GM12878 (cell line): ENCODE measurements around the gene DRD1. TPM values are rescaled to one million over a fixed set of nuclear protein-coding genes. Genes with fewer than 3 reads are reported as not detected.
"Not testable (repeated sequence)": the region's sequence is repeated elsewhere in the genome, so short reads cannot be mapped to it uniquely, and the experiment has no call there.

Experiments
- ATAC-seq: fragments of 200-7000 bp; cut with Tn5 transposase; 3 replicates; pipeline ENCODE4 v1.9.1; 2020; ENCODE audit warnings: mild to moderate bottlenecking, moderate library complexity
- BruUV-seq: library from RNA; stranded (reverse); fragments of 400-500 nt; replicated peaks from 2 replicates; lab custom pipeline; 2021; lab: Mats Ljungman, UMichigan
- CTCF ChIA-PET: fragments of 300-600 bp; sonication (Branson Sonifier 250); formaldehyde crosslinking; extraction: SDS; loops from one replicate; lab custom pipeline; 2021; ENCODE audit warnings: inconsistent platforms; lab: Yijun Ruan, JAX
- POLR2A ChIA-PET: fragments of 350-600 bp; formaldehyde crosslinking; extraction: SDS; loops from one replicate; lab custom pipeline; 2021; ENCODE audit warnings: inconsistent platforms; lab: Charles Lee
- RAD21 ChIA-PET: fragments of 300-600 bp; sonication (Branson Sonifier 250); formaldehyde crosslinking; loops from one replicate; lab custom pipeline; 2023; ENCODE audit warnings: antibody characterized with exemption; ENCODE audit not compliant: unreplicated experiment; lab: Charles Lee
- SMC1A ChIA-PET: fragments of 300-600 bp; sonication (Branson Sonifier 250); formaldehyde crosslinking; loops from one replicate; lab custom pipeline; 2023; ENCODE audit not compliant: unreplicated experiment, uncharacterized antibody; lab: Charles Lee
- DNase-seq: peaks from one replicate; pipeline ENCODE4 v3.0.0-alpha.2; 2011; ENCODE audit warnings: low read depth, low spot score
- FAIRE-seq: peaks from 3 replicates; lab custom pipeline; 2011; peaks lifted over from hg19 to GRCh38; lab: Jason Lieb, UNC
- H2AFZ ChIP-seq: 2 replicates; pipeline ENCODE4 v1.6.0; 2011; ENCODE audit warnings: low read depth, low read length, control low read depth; ENCODE audit not compliant: control insufficient read depth
- H3K27ac ChIP-seq: 2 replicates; pipeline ENCODE4 v1.5.1; 2011; ENCODE audit warnings: control low read depth; ENCODE audit not compliant: control insufficient read depth, insufficient read depth
- H3K27me3 ChIP-seq, 2 experiments: replicated peaks in 1 of 2; 2 replicates each; pipeline versions ENCODE4 v1.6.0 to v1.6.1; 2011; ENCODE audit warnings: low read length in 1 of 2; ENCODE audit not compliant: control insufficient read depth in 2 of 2, insufficient read depth in 2 of 2
- H3K36me3 ChIP-seq, 2 experiments: 2 replicates each; pipeline ENCODE4 v1.5.1; 2011; ENCODE audit warnings: low read length in 1 of 2; ENCODE audit not compliant: control insufficient read depth in 2 of 2, insufficient read depth in 2 of 2
- H3K4me1 ChIP-seq: 2 replicates; pipeline ENCODE4 v1.6.1; 2011; ENCODE audit warnings: mild to moderate bottlenecking, low read length, moderate library complexity, mixed read lengths; ENCODE audit not compliant: control insufficient read depth, insufficient read depth
- H3K4me2 ChIP-seq: 2 replicates; pipeline ENCODE4 v1.6.0; 2011; ENCODE audit warnings: control low read depth; ENCODE audit not compliant: control insufficient read depth, insufficient read depth
- H3K4me3 ChIP-seq: fragments of 200-600 bp; sonication (generic); 2 replicates; pipeline ENCODE4 v1.5.1; 2016
- H3K79me2 ChIP-seq: 2 replicates; pipeline ENCODE4 v1.6.0; 2011; ENCODE audit warnings: low read length; ENCODE audit not compliant: control insufficient read depth, insufficient read depth
- H3K9ac ChIP-seq: 2 replicates; pipeline ENCODE4 v1.8.0; 2011; ENCODE audit warnings: low read length, control low read depth, mixed read lengths; ENCODE audit not compliant: control insufficient read depth, insufficient read depth
- H3K9me3 ChIP-seq: replicated peaks from 3 replicates; pipeline ENCODE4 v1.5.1; 2011; ENCODE audit warnings: mild to moderate bottlenecking, low read length; ENCODE audit not compliant: control insufficient read depth, insufficient read depth
- H4K20me1 ChIP-seq: 2 replicates; pipeline ENCODE4 v1.6.0; 2011; ENCODE audit not compliant: control insufficient read depth, insufficient read depth
- BACH1 ChIP-seq: fragments of 450-650 bp; IDR thresholded peaks from 2 replicates; pipeline ENCODE4 v1.6.1; 2017; ENCODE audit warnings: mild to moderate bottlenecking, borderline replicate concordance
- ELK1 ChIP-seq: IDR thresholded peaks from 2 replicates; pipeline ENCODE4 v1.6.1; 2012; ENCODE audit warnings: low read depth, low read length, improper control_type of control experiment
- EZH2 ChIP-seq: IDR thresholded peaks from 2 replicates; pipeline ENCODE4 v1.6.1; 2012; ENCODE audit warnings: low read depth, mild to moderate bottlenecking, control low read depth, inconsistent platforms, low read length, borderline replicate concordance; ENCODE audit not compliant: control insufficient read depth
- HCFC1 ChIP-seq: fragments of 150-350 bp; IDR thresholded peaks from 2 replicates; pipeline ENCODE4 v1.6.1; 2014; ENCODE audit warnings: low read length
- YY1 ChIP-seq: IDR thresholded peaks from 2 replicates; pipeline ENCODE4 v1.6.1; 2011; ENCODE audit warnings: low read depth, mild to moderate bottlenecking, low read length
- WGBS: methylation state at CpG from one replicate; pipeline ENCODE4 v1.1.6; 2016; ENCODE audit warnings: low lambda C conversion rate; ENCODE audit not compliant: insufficient replicate concordance, insufficient coverage; ENCODE audit errors: missing lambda C conversion rate; 5-methylcytosine and 5-hydroxymethylcytosine counted together
- in situ Hi-C: fragments of 300-500 bp; cut with MboI; formaldehyde crosslinking; loops from 9 replicates; pipeline ENCODE4 v1.14.3; 2018; ENCODE audit warnings: mixed read lengths
- intact Hi-C: fragments of 100-400 bp; cut with micrococcal nuclease; formaldehyde crosslinking; loops from one replicate; pipeline ENCODE4 v1.14.2; 2022; ENCODE audit not compliant: unreplicated experiment
- polyA plus RNA-seq, 11 experiments: library from polyadenylated mRNA; depleted of rRNA in 4 of 11; unstranded in 6 of 11; stranded (reverse) in 5 of 11; fragments of >200 nt; fragmentation: Nextera tagmentation in 4 of 11; fragmentation: Illumina TruSeq in 1 of 11; extraction: Ambion mirVana in 4 of 11; extraction: Trizol in 1 of 11; gene quantifications; 1 replicate in 1 of 11; 2 replicates in 10 of 11; pipeline versions ENCODE4 v1.2.1 to v1.2.3, GENCODE V29; 2011 to 2016; ENCODE audit warnings: inconsistent platforms in 2 of 11, missing spikeins in 2 of 11, low read depth in 1 of 11
- total RNA-seq, 4 experiments: library from RNA; depleted of rRNA in 3 of 4; stranded (reverse); fragments of >200 nt in 3 of 4; fragmentation: Illumina TruSeq in 1 of 4; extraction: Trizol in 1 of 4; gene quantifications; 2 replicates each; pipeline versions ENCODE4 v1.2.1 to v1.2.3, GENCODE V29; 2013 to 2021
- TF ChIP-seq, protein P1 (sequence below): IDR thresholded peaks from 2 replicates; pipeline ENCODE4 v1.6.1; 2012; ENCODE audit warnings: low read depth, low read length, improper control_type of control experiment

Gene DRD1
- total and polyA plus RNA-seq, 10 of the 15 experiments (the other 5 are each of a cell fraction or from before 2014, with no cell fraction given) = not detected

DNA sequence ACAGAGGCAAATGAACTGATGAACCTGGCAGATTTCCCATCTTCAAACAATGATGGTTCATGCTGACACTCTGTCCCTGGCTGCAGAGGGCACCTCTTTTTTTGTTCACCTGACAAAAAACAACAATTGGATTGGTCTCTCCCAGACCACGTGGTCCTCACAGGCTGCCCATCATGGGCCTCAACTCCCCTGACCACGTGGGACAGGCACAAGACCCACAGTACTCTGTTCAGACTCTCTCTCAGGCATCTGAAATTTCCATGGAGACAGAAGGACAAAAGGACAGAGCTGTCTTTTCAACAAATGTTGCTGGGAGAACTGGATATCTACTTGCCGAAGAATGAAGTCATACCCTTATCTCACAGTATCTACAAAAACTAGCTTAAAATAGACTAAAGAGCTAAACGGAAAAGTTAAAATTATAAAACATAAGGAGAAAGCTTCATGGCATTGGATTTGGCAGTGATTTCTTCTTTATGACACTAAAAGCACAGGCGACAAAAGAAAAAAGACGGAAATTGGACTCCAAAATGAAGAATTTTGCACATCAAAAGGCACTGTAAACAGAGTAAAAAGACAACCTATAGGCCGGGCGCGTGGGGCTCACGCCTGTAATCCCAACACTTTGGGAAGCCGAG is 12.2 kb upstream of the DRD1 start:
- H4K20me1 ChIP-seq = no peaks in the 10 kb centered on the region
- H3K4me1 ChIP-seq = peaks cover 6% of the 10 kb centered on the region; the same call in 1 of the 2 replicates
- no peak overlapping the region for H2AFZ ChIP-seq
- H3K27me3 ChIP-seq = no peaks in the 10 kb centered on the region; a peak in 1 of 4 replicates
- no peaks in the 10 kb centered on the region for H3K9me3 ChIP-seq
- no peak overlapping the region for H3K4me2 ChIP-seq
- CTCF ChIA-PET = interaction anchor here (0.8 to 1.0 kb wide), 2 partner anchors 8 to 16 kb away, joined by 3 to 4 read pairs; no protein-coding TSS in a partner anchor
- RAD21 ChIA-PET = no interaction called here
- SMC1A ChIA-PET = no interaction called here
- DNase-seq (no peak), ATAC-seq (no peak), FAIRE-seq (no peak)
- in situ Hi-C loops (no loop called here), intact Hi-C loops (loop anchor here (5.0 kb wide), 1 partner anchor 504 kb away; no protein-coding TSS in a partner anchor)
- H3K9ac ChIP-seq = no peak overlapping the region
- no peak overlapping the region for H3K4me3 ChIP-seq
- 79% methylated on average over 11 of the region's 11 CpGs for WGBS
- H3K36me3 ChIP-seq = no peaks in the 10 kb centered on the region
- no peak for TF ChIP-seq HCFC1
- TF ChIP-seq ELK1 = no peak
- TF ChIP-seq, protein P1, sequence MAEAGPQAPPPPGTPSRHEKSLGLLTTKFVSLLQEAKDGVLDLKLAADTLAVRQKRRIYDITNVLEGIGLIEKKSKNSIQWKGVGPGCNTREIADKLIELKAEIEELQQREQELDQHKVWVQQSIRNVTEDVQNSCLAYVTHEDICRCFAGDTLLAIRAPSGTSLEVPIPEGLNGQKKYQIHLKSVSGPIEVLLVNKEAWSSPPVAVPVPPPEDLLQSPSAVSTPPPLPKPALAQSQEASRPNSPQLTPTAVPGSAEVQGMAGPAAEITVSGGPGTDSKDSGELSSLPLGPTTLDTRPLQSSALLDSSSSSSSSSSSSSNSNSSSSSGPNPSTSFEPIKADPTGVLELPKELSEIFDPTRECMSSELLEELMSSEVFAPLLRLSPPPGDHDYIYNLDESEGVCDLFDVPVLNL = no peak
- TF ChIP-seq EZH2 = no peak
- TF ChIP-seq YY1 = no peak
- no peak for TF ChIP-seq BACH1
- POLR2A ChIA-PET = no interaction called here
- H3K79me2 ChIP-seq = no peaks in the 10 kb centered on the region
- BruUV-seq = no TSS peak
- H3K27ac ChIP-seq = no peak overlapping the region

DNA sequence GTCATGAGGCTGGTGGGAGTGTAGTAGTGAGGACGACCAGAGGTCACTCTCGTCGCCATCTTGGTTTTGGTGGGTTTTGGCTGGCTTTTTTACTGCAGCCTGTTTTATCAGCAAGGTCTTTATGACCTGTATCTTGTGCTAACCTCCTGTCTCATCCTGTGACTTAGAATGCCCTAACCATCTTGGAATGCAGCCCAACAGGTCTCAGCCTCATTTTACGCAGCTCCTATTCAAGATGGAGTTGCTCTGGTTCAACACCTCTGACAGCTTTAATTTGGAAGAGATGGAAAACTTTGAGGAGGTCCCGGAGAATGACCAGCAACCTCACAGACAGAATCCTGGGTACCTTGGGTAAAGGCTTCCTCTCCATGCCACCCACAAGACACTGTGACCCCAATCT is 10.4 kb upstream of the DRD1 start:
- CTCF ChIA-PET, FAIRE-seq, in situ Hi-C loops, H3K4me1 ChIP-seq, H3K36me3 ChIP-seq, H3K27me3 ChIP-seq, H3K79me2 ChIP-seq, ATAC-seq, H4K20me1 ChIP-seq, BruUV-seq, POLR2A ChIA-PET, H3K4me2 ChIP-seq, H3K4me3 ChIP-seq, RAD21 ChIA-PET, DNase-seq, intact Hi-C loops, SMC1A ChIA-PET, H3K27ac ChIP-seq, H2AFZ ChIP-seq, H3K9ac ChIP-seq, H3K9me3 ChIP-seq: not testable (repeated sequence)
- 76% methylated on average over 5 of the region's 5 CpGs for WGBS
